SHP77 (cell line): Measurements from ENCODE around the gene ETNK2.

ENCODE experiments used
- DNase-seq, 2 experiments: peaks; one replicate each; lab custom pipeline; 2025; lab: John Stamatoyannopoulos, UW

The ETNK2 gene

GRCh38 chr1:204151552-204152309, at the start of gene ETNK2:
Gene ETNK2, minus strand, starts transcription at chr1:204152044. Its CDS starts 192 bp downstream, at chr1:204151852.
- DNase-seq = peak; percentile 47 to 77

GRCh38 chr1:204201348-204202040, 49.6 kb upstream of the ETNK2 start:
- DNase-seq = no peak

- no peak for DNase-seq
Observed at GRCh38 chr1:204199579-204199978, 47.7 kb upstream of the ETNK2 start.

GRCh38 chr1:204198348-204199340, 46.8 kb upstream of the ETNK2 start:
- no peak for DNase-seq

GRCh38 chr1:204197068-204197467, 45.2 kb upstream of the ETNK2 start:
- no peak for DNase-seq

- DNase-seq = no peak
Observed at GRCh38 chr1:204196068-204196795, 44.4 kb upstream of the ETNK2 start, which contains the start of gene KISS1. Gene KISS1, minus strand, starts transcription at chr1:204196491. Its CDS starts 3,615 bp downstream, at chr1:204192876.

- DNase-seq = no peak
Observed at GRCh38 chr1:204194771-204195170, 42.9 kb upstream of the ETNK2 start.

GRCh38 chr1:204194080-204194479, 42.2 kb upstream of the ETNK2 start:
- DNase-seq = no peak

- no peak for DNase-seq
Observed at GRCh38 chr1:204192589-204193352, 40.9 kb upstream of the ETNK2 start.

GRCh38 chr1:204192046-204192445, 40.2 kb upstream of the ETNK2 start:
- no peak for DNase-seq

GRCh38 chr1:204191456-204191855, 39.6 kb upstream of the ETNK2 start:
- no peak for DNase-seq

- no peak for DNase-seq
Observed at GRCh38 chr1:204190212-204191211, 38.7 kb upstream of the ETNK2 start.

GRCh38 chr1:204188959-204189639, 37.3 kb upstream of the ETNK2 start:
- no peak for DNase-seq

GRCh38 chr1:204186597-204186996, 34.8 kb upstream of the ETNK2 start:
- no peak for DNase-seq

- no peak for DNase-seq
Observed at GRCh38 chr1:204181116-204181515, 29.3 kb upstream of the ETNK2 start.

GRCh38 chr1:204180133-204180532, 28.3 kb upstream of the ETNK2 start:
- peak in 1 of 2 experiments; percentile 27 for DNase-seq

- no peak for DNase-seq
Observed at GRCh38 chr1:204178487-204179281, 26.8 kb upstream of the ETNK2 start.

- no peak for DNase-seq
Observed at GRCh38 chr1:204177133-204177532, 25.3 kb upstream of the ETNK2 start.
